IMR-90 (cell line): ENCODE results near the gene TULP3. TPM values are rescaled to one million over a fixed set of nuclear protein-coding genes. Genes with fewer than 3 reads are reported as not detected.

Source experiments
- ATAC-seq: fragments of 200-7000 bp; cut with Tn5 transposase; 2 replicates; pipeline ENCODE4 v1.9.1; 2020; ENCODE audit warnings: low read depth, mild to moderate bottlenecking, moderate library complexity
- BruUV-seq: library from RNA; stranded (reverse); fragments of 400-500 nt; replicated peaks from 2 replicates; lab custom pipeline; 2021; lab: Mats Ljungman, UMichigan
- CTCF ChIA-PET: fragments of 300-600 bp; formaldehyde crosslinking; extraction: SDS; loops from one replicate; lab custom pipeline; 2021; ENCODE audit warnings: antibody characterized with exemption; lab: Yijun Ruan, JAX
- POLR2A ChIA-PET: fragments of 300-600 bp; sonication (Branson Sonifier 250); formaldehyde crosslinking; loops from one replicate; lab custom pipeline; 2022; ENCODE audit warnings: antibody characterized with exemption; ENCODE audit not compliant: unreplicated experiment; lab: Charles Lee
- DNase-seq: peaks from one replicate; pipeline ENCODE4 v3.0.0; 2013
- H2AFZ ChIP-seq: replicated peaks from 2 replicates; pipeline ENCODE3; 2013; ENCODE audit warnings: low read length, mild to moderate bottlenecking; ENCODE audit not compliant: poor library complexity
- H2AK5ac ChIP-seq: 2 replicates; pipeline ENCODE4 v1.6.1; 2013; ENCODE audit warnings: low read depth, low read length, inconsistent platforms
- H2AK9ac ChIP-seq: replicated peaks from 2 replicates; pipeline ENCODE3; 2013; ENCODE audit warnings: mild to moderate bottlenecking, low read depth, low read length, moderate library complexity; ENCODE audit not compliant: poor library complexity
- H2BK120ac ChIP-seq: 2 replicates; pipeline ENCODE4 v1.6.1; 2013; ENCODE audit warnings: low read depth, low read length, inconsistent platforms
- H2BK15ac ChIP-seq: 3 replicates; pipeline ENCODE4 v1.6.1; 2013; ENCODE audit warnings: low read depth, low read length, inconsistent platforms
- H2BK20ac ChIP-seq: 2 replicates; pipeline ENCODE4 v1.6.1; 2013; ENCODE audit warnings: low read depth, mild to moderate bottlenecking, inconsistent platforms, low read length, moderate library complexity
- H2BK5ac ChIP-seq: 2 replicates; pipeline ENCODE4 v1.6.1; 2013; ENCODE audit warnings: mild to moderate bottlenecking, low read depth, low read length, inconsistent platforms; ENCODE audit not compliant: poor library complexity, severe bottlenecking
- H3K14ac ChIP-seq: replicated peaks from 2 replicates; pipeline ENCODE4 v1.6.1; 2013; ENCODE audit warnings: low read depth, low read length, inconsistent platforms
- H3K18ac ChIP-seq: 2 replicates; pipeline ENCODE4 v1.6.1; 2013; ENCODE audit warnings: low read depth, low read length, control low read depth
- H3K23ac ChIP-seq: 2 replicates; pipeline ENCODE4 v1.6.1; 2013; ENCODE audit warnings: low read depth, low read length, inconsistent platforms
- H3K27ac ChIP-seq: 2 replicates; pipeline ENCODE4 v1.5.1; 2013; ENCODE audit warnings: mild to moderate bottlenecking, control low read depth, low read length; ENCODE audit not compliant: insufficient read depth
- H3K27me3 ChIP-seq: 2 replicates; pipeline ENCODE4 v1.6.1; 2013; ENCODE audit warnings: low read length; ENCODE audit not compliant: control insufficient read depth, insufficient read depth
- H3K36me3 ChIP-seq: 2 replicates; pipeline ENCODE4 v1.6.1; 2013; ENCODE audit warnings: low read length, mixed read lengths; ENCODE audit not compliant: control insufficient read depth, insufficient read depth
- H3K4ac ChIP-seq: 2 replicates; pipeline ENCODE4 v1.6.1; 2013; ENCODE audit warnings: low read depth, low read length, inconsistent platforms
- H3K4me1 ChIP-seq: 2 replicates; pipeline ENCODE4 v1.6.1; 2013; ENCODE audit warnings: low read length, mixed read lengths; ENCODE audit not compliant: control insufficient read depth, insufficient read depth
- H3K4me2 ChIP-seq: 2 replicates; pipeline ENCODE4 v1.6.1; 2013; ENCODE audit warnings: low read depth, mild to moderate bottlenecking, control low read depth, low read length, moderate library complexity
- H3K4me3 ChIP-seq: 2 replicates; pipeline ENCODE4 v1.5.1; 2013; ENCODE audit warnings: low read depth, mild to moderate bottlenecking, control low read depth, low read length, moderate library complexity; ENCODE audit not compliant: insufficient read depth
- H3K56ac ChIP-seq: 2 replicates; pipeline ENCODE4 v1.6.1; 2013; ENCODE audit warnings: low read length, inconsistent platforms; ENCODE audit not compliant: insufficient read depth; ENCODE audit errors: extremely low read depth
- H3K79me1 ChIP-seq, 2 experiments: 2 replicates each; pipeline ENCODE4 v1.6.1; 2013; ENCODE audit warnings: low read length in 2 of 2, inconsistent platforms in 1 of 2, low read depth in 1 of 2
- H3K9ac ChIP-seq: 2 replicates; pipeline ENCODE4 v1.6.1; 2013; ENCODE audit warnings: low read depth, low read length, control low read depth
- H3K9me1 ChIP-seq: 2 replicates; pipeline ENCODE4 v1.6.1; 2013; ENCODE audit warnings: low read length, inconsistent platforms; ENCODE audit not compliant: insufficient read depth
- H3K9me3 ChIP-seq: 2 replicates; pipeline ENCODE4 v1.6.1; 2013; ENCODE audit warnings: low read length; ENCODE audit not compliant: control insufficient read depth, insufficient read depth
- H4K20me1 ChIP-seq: 2 replicates; pipeline ENCODE4 v1.6.1; 2013; ENCODE audit warnings: low read length, inconsistent platforms; ENCODE audit not compliant: insufficient read depth
- H4K5ac ChIP-seq: 2 replicates; pipeline ENCODE4 v1.6.1; 2013; ENCODE audit warnings: mild to moderate bottlenecking, low read depth, low read length, control low read depth
- H4K8ac ChIP-seq, 2 experiments: 2 replicates each; pipeline ENCODE4 v1.6.1; 2013; ENCODE audit warnings: low read depth in 2 of 2, low read length in 2 of 2, control low read depth in 1 of 2, inconsistent platforms in 1 of 2
- H4K91ac ChIP-seq: 2 replicates; pipeline ENCODE4 v1.6.1; 2013; ENCODE audit warnings: low read depth, low read length, inconsistent platforms; ENCODE audit not compliant: insufficient read depth
- BHLHE40 ChIP-seq: fragments of 150-350 bp; IDR thresholded peaks from 2 replicates; pipeline ENCODE4 v1.6.1; 2016; ENCODE audit warnings: mild to moderate bottlenecking, low read depth, low read length
- CEBPB ChIP-seq: IDR thresholded peaks from 2 replicates; pipeline ENCODE4 v1.6.1; 2012; ENCODE audit warnings: low read depth, low read length, improper control_type of control experiment
- CHD1 ChIP-seq: IDR thresholded peaks from 2 replicates; pipeline ENCODE4 v1.6.1; 2012; ENCODE audit warnings: low read depth, low read length, improper control_type of control experiment
- ELK1 ChIP-seq: fragments of 150-350 bp; IDR thresholded peaks from 2 replicates; pipeline ENCODE4 v1.6.1; 2016; ENCODE audit warnings: low read depth, mild to moderate bottlenecking, low read length, moderate library complexity, borderline replicate concordance
- FOS ChIP-seq: fragments of 150-350 bp; IDR thresholded peaks from 2 replicates; pipeline ENCODE4 v1.6.1; 2016; ENCODE audit warnings: low read depth, low read length
- MAFK ChIP-seq: IDR thresholded peaks from 2 replicates; pipeline ENCODE4 v1.6.1; 2012; ENCODE audit warnings: low read depth, low read length, improper control_type of control experiment
- NFE2L2 ChIP-seq: fragments of 150-350 bp; IDR thresholded peaks from 2 replicates; pipeline ENCODE4 v1.6.1; 2016; ENCODE audit warnings: low read depth, mild to moderate bottlenecking, low read length
- POLR2A ChIP-seq: IDR thresholded peaks from 2 replicates; pipeline ENCODE4 v1.6.1; 2012; ENCODE audit warnings: mild to moderate bottlenecking, low read depth, low read length
- RAD21 ChIP-seq: IDR thresholded peaks from 2 replicates; pipeline ENCODE4 v1.6.1; 2012; ENCODE audit warnings: low read length, improper control_type of control experiment
- RFX5 ChIP-seq: IDR thresholded peaks from 2 replicates; pipeline ENCODE4 v1.8.0; 2012; ENCODE audit warnings: low read depth, mild to moderate bottlenecking, low read length, moderate library complexity
- SMC3 ChIP-seq: fragments of 150-350 bp; IDR thresholded peaks from 2 replicates; pipeline ENCODE4 v1.6.1; 2016; ENCODE audit warnings: low read depth, mild to moderate bottlenecking, antibody characterized with exemption, low read length, moderate library complexity
- USF2 ChIP-seq: fragments of 150-350 bp; IDR thresholded peaks from 2 replicates; pipeline ENCODE4 v1.6.1; 2017; ENCODE audit warnings: mild to moderate bottlenecking, antibody characterized with exemption, low read length, low read depth
- WGBS, 2 experiments: methylation state at CpG; one replicate each; pipeline versions ENCODE4 v1.1.5 to v1.1.7; 2013; ENCODE audit warnings: missing lambda C conversion rate in 2 of 2; ENCODE audit not compliant: insufficient read length in 1 of 2; ENCODE audit errors: extremely low coverage in 2 of 2; 5-methylcytosine and 5-hydroxymethylcytosine counted together
- dilution Hi-C: fragments of 300-500 bp; cut with HindIII; formaldehyde crosslinking; loops from one replicate; pipeline ENCODE4 v1.14.3; 2018; ENCODE audit warnings: low sequenced_read_pairs; ENCODE audit not compliant: unreplicated experiment
- in situ Hi-C: fragments of 300-500 bp; cut with MboI; formaldehyde crosslinking; loops from 3 replicates; pipeline ENCODE4 v1.14.3; 2019; ENCODE audit warnings: low sequenced_read_pairs, inconsistent platforms, mixed read lengths
- intact Hi-C: fragments of 100-400 bp; cut with micrococcal nuclease; formaldehyde crosslinking; loops from 2 replicates; pipeline ENCODE4 v1.10.0; 2022
- polyA plus RNA-seq, 3 experiments: library from polyadenylated mRNA; depleted of rRNA; stranded (reverse); fragments of >200 nt; gene quantifications; 2 replicates each; pipeline ENCODE4 v1.2.3, GENCODE V29; 2012; ENCODE audit warnings: low replicate concordance in 1 of 3
- total RNA-seq: library from RNA; depleted of rRNA; stranded (reverse); fragments of >200 nt; gene quantifications from 2 replicates; pipeline ENCODE4 v1.2.3, GENCODE V29; 2012

Gene TULP3
- total and polyA plus RNA-seq, 2 of the 4 experiments (the other 2 are of a cell fraction): 35.2 to 35.5 TPM

DNA sequence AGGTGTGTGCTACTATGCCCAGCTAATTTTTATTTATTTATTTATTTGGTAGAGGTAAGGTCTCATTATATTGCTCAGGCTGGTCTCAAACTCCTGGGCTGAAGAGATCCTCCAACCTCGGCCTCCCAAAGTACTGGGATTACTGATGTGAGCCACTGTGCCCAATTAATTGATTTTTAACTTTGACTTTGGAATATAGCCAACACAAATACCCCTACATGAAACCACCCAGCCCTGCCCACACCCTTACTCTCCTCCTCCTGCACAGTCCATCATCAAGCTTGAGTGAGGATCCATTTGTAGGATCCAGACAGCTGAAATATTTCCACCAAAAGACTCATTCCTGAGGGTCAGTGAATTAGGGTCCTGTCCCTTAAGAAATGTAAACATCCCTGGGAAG, 65.2 kb downstream of the TULP3 start:
- no peaks in the 10 kb centered on the region for H3K9me3 ChIP-seq
- H2BK120ac ChIP-seq: no peak overlapping the region
- peaks cover 0 to 28% of the 10 kb centered on the region in 2 experiments; a peak in 3 of 4 replicates for H3K79me1 ChIP-seq
- H2BK15ac ChIP-seq: no peak overlapping the region
- in situ Hi-C loops (no loop called here), intact Hi-C loops (no loop called here), dilution Hi-C loops (no loop called here)
- H3K27me3 ChIP-seq: no peaks in the 10 kb centered on the region
- H4K8ac ChIP-seq: no peak overlapping the region
- no peak overlapping the region for H3K4me2 ChIP-seq
- no TSS peak for BruUV-seq
- no peak overlapping the region for H3K14ac ChIP-seq
- H2AK9ac ChIP-seq: no peak overlapping the region
- TF ChIP-seq RAD21: no peak
- no peak for TF ChIP-seq RFX5
- TF ChIP-seq ELK1: no peak
- TF ChIP-seq FOS: no peak
- no peak for TF ChIP-seq CHD1
- TF ChIP-seq BHLHE40: no peak
- no peak for TF ChIP-seq NFE2L2
- TF ChIP-seq CEBPB: no peak
- no peak for TF ChIP-seq MAFK
- TF ChIP-seq USF2: no peak
- no peak for TF ChIP-seq POLR2A
- no peak for TF ChIP-seq SMC3
- no peak overlapping the region for H4K91ac ChIP-seq
- H4K5ac ChIP-seq: no peak overlapping the region
- H3K18ac ChIP-seq: no peak overlapping the region
- peaks cover 17% of the 10 kb centered on the region for H3K9me1 ChIP-seq
- H3K4me1 ChIP-seq: peaks cover 12% of the 10 kb centered on the region
- no peak overlapping the region for H2BK5ac ChIP-seq
- no peak overlapping the region for H2BK20ac ChIP-seq
- WGBS, 2 experiments: no CpG with 5 or more reads among the region's 1 CpG
- ChIA-PET CTCF (no interaction called here), POLR2A (no interaction called here)
- H3K27ac ChIP-seq: no peak overlapping the region
- no peak overlapping the region for H3K4me3 ChIP-seq
- H3K9ac ChIP-seq: no peak overlapping the region
- no peak overlapping the region for H3K56ac ChIP-seq
- no peak for DNase-seq
- H2AK5ac ChIP-seq: no peak overlapping the region
- ATAC-seq: no peak
- no peaks in the 10 kb centered on the region for H3K36me3 ChIP-seq
- no peak overlapping the region for H3K4ac ChIP-seq
- no peak overlapping the region for H3K23ac ChIP-seq
- H2AFZ ChIP-seq: no peak overlapping the region
- H4K20me1 ChIP-seq: peaks cover 10% of the 10 kb centered on the region
